HG03108 (cell line): ENCODE measurements around the gene P2RX5.
A peak's percentile ranks its signal among the peaks of the same experiment; 100 is the strongest.

Source experiments
- ATAC-seq: cut with Tn5 transposase; IDR thresholded peaks from one replicate; pipeline ENCODE4 v1.9.1; 2021; ENCODE audit warnings: moderate library complexity; ENCODE audit not compliant: unreplicated experiment

The P2RX5 gene

GRCh38 chr17:3682033-3682432 is 13.9 kb downstream of the P2RX5 start:
- no peak for ATAC-seq

GRCh38 chr17:3681565-3681964 is 14.4 kb downstream of the P2RX5 start:
- ATAC-seq = no peak

- no peak for ATAC-seq
Observed at GRCh38 chr17:3681057-3681456, 14.9 kb downstream of the P2RX5 start.

- ATAC-seq = no peak
Observed at GRCh38 chr17:3679531-3680126, 16.3 kb downstream of the P2RX5 start.

GRCh38 chr17:3678821-3679530 is 17.0 kb downstream of the P2RX5 start:
- ATAC-seq = no peak

GRCh38 chr17:3678095-3678820 is 17.7 kb downstream of the P2RX5 start:
- no peak for ATAC-seq

- no peak for ATAC-seq
Observed at GRCh38 chr17:3675886-3676285, 20.1 kb downstream of the P2RX5 start.

GRCh38 chr17:3672571-3672970 is 23.4 kb downstream of the P2RX5 start:
- ATAC-seq = no peak

- ATAC-seq = no peak
Observed at GRCh38 chr17:3669548-3669947, 26.4 kb downstream of the P2RX5 start.

- no peak for ATAC-seq
Observed at GRCh38 chr17:3669085-3669347, 26.9 kb downstream of the P2RX5 start.

GRCh38 chr17:3668279-3669084 is 27.5 kb downstream of the P2RX5 start, which contains the start of the genes EMC6 and TAX1BP3:
Gene EMC6, plus strand, starts transcription at chr17:3668812. Its CDS starts 335 bp downstream, at chr17:3669147.
Gene TAX1BP3, minus strand, starts transcription at chr17:3668578. Its CDS starts 52 bp downstream, at chr17:3668526.
- peak; percentile 84 for ATAC-seq

- no peak for ATAC-seq
Observed at GRCh38 chr17:3667366-3668278, 28.3 kb downstream of the P2RX5 start.

GRCh38 chr17:3666516-3666915 is 29.4 kb downstream of the P2RX5 start:
- ATAC-seq = no peak

GRCh38 chr17:3665834-3666233 is 30.1 kb downstream of the P2RX5 start:
- ATAC-seq = no peak

- no peak for ATAC-seq
Observed at GRCh38 chr17:3663102-3664011, 32.6 kb downstream of the P2RX5 start.

- no peak for ATAC-seq
Observed at GRCh38 chr17:3660311-3660891, 35.6 kb downstream of the P2RX5 start.

GRCh38 chr17:3659541-3660111 is 36.3 kb downstream of the P2RX5 start:
- ATAC-seq = no peak

- no peak for ATAC-seq
Observed at GRCh38 chr17:3658784-3659449, 37.0 kb downstream of the P2RX5 start.
